Thyroid gland (tissue), 4 donors: Measurements from ENCODE around the gene SLC12A8. TPM values are rescaled to one million over a fixed set of nuclear protein-coding genes. Genes with fewer than 3 reads are reported as not detected.

Source experiments
- DNase-seq, 2 donors: peaks; one replicate each; pipeline ENCODE4 v3.0.0-alpha.2; 2019
- H3K27ac ChIP-seq, 3 donors: fragments of 200-600 bp; sonication (generic); 1 replicate in 2 of 3; 2 replicates in 1 of 3; pipeline ENCODE4 v1.5.1; 2016 to 2019; ENCODE audit warnings: mild to moderate bottlenecking in 1 of 3, moderate library complexity in 1 of 3
- H3K27me3 ChIP-seq: fragments of 200-600 bp; sonication (generic); one replicate; pipeline ENCODE4 v1.5.1; 2019
- H3K36me3 ChIP-seq, 2 donors: fragments of 200-600 bp; sonication (generic); one replicate each; pipeline ENCODE4 v1.5.1; 2016 to 2019
- H3K4me1 ChIP-seq, 2 donors: fragments of 200-600 bp; sonication (generic); one replicate each; pipeline ENCODE4 v1.5.1; 2017 to 2019
- H3K4me3 ChIP-seq, 3 donors: fragments of 200-600 bp; sonication (generic); replicated peaks in 1 of 3; 1 replicate in 2 of 3; 2 replicates in 1 of 3; pipeline ENCODE4 v1.5.1; 2016; ENCODE audit warnings: mild to moderate bottlenecking in 1 of 3
- H3K9me3 ChIP-seq: fragments of 200-600 bp; sonication (generic); one replicate; pipeline ENCODE4 v1.5.1; 2017
- POLR2A ChIP-seq, 2 donors: fragments of 450-650 bp; IDR thresholded peaks; one replicate each; pipeline ENCODE4 v1.6.1; 2017; ENCODE audit warnings: antibody characterized with exemption in 2 of 2, mild to moderate bottlenecking in 2 of 2, moderate library complexity in 1 of 2
- WGBS, 2 donors: methylation state at CpG; one replicate each; pipeline ENCODE4 v1.1.5; 2017; 5-methylcytosine and 5-hydroxymethylcytosine counted together
- intact Hi-C: fragments of 100-400 bp; cut with DNase I; formaldehyde crosslinking; loops from one replicate; pipeline ENCODE4 v1.15.1; 2023
- total RNA-seq, 4 donors: library from RNA; depleted of rRNA; stranded (reverse); fragments of >200 nt; gene quantifications; one replicate each; pipeline ENCODE4 v1.2.3, GENCODE V29; 2016
- TF ChIP-seq, protein P1 (sequence below), 6 experiments: fragments of 200-600 bp in 3 of 6; fragments of 450-650 bp in 3 of 6; sonication (generic) in 3 of 6; IDR thresholded peaks; one replicate each; pipeline ENCODE4 v1.5.1; 2016 to 2019; ENCODE audit warnings: antibody characterized with exemption in 6 of 6, mild to moderate bottlenecking in 2 of 6, inconsistent platforms in 1 of 6, moderate library complexity in 1 of 6

The SLC12A8 gene
- total RNA-seq, 4 donors from 2014 or later, result 71.2 to 136 (median 99.2) TPM

DNA sequence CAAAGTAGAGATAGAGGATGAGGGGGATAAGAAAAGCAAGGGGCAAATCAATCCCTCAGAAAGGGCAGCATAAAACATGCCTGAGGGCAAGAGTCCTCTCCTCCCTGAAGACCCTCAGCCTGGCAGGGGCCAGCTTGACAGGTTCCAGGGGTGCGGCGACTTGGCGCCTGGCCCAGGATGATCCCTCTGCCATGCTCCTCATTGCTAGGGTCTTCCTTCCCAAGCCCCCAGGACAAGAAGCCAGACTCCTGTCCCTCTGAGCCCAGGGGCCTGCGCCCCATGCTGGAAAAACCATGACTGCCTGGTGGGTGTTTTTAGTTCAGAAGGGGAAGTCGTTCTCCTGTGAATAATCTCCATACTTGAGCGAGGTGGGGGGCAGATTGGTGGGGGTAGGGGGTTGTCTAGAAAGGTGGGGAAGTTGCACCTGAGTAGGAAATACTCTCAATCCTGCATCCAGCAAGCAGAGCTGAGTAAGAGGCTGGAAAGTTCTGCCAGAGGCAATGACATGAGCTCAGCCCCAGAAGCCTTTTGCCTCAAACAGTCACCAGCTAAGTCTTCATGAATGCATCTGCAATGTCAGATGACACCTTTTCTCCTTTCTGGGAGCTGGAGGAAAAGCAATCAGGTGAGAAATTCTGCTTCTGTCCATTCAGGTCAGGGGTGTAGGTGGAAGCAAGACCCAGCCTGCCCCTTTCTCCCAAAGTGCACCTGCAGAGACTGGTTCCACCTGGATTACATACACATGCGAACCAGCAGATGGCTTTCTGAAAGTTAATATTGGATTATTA, 18.3 kb downstream of the SLC12A8 start:
- 90 to 91% methylated on average over 7 of the region's 7 CpGs for WGBS, 2 donors
- no peak for DNase-seq
- H3K36me3 ChIP-seq, result no peaks in the 10 kb centered on the region
- no peaks in the 10 kb centered on the region for H3K27me3 ChIP-seq
- no peak overlapping the region for H3K4me3 ChIP-seq
- TF ChIP-seq POLR2A (IDR thresholded peaks at IDR 0.05), result no peak
- TF ChIP-seq, protein P1, sequence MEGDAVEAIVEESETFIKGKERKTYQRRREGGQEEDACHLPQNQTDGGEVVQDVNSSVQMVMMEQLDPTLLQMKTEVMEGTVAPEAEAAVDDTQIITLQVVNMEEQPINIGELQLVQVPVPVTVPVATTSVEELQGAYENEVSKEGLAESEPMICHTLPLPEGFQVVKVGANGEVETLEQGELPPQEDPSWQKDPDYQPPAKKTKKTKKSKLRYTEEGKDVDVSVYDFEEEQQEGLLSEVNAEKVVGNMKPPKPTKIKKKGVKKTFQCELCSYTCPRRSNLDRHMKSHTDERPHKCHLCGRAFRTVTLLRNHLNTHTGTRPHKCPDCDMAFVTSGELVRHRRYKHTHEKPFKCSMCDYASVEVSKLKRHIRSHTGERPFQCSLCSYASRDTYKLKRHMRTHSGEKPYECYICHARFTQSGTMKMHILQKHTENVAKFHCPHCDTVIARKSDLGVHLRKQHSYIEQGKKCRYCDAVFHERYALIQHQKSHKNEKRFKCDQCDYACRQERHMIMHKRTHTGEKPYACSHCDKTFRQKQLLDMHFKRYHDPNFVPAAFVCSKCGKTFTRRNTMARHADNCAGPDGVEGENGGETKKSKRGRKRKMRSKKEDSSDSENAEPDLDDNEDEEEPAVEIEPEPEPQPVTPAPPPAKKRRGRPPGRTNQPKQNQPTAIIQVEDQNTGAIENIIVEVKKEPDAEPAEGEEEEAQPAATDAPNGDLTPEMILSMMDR (IDR thresholded peaks at IDR 0.05), result no peak
- H3K9me3 ChIP-seq, result no peaks in the 10 kb centered on the region
- peaks cover 0 to 4% of the 10 kb centered on the region in 2 donors for H3K4me1 ChIP-seq
- intact Hi-C loops, result no loop called here
- no peak overlapping the region for H3K27ac ChIP-seq

DNA sequence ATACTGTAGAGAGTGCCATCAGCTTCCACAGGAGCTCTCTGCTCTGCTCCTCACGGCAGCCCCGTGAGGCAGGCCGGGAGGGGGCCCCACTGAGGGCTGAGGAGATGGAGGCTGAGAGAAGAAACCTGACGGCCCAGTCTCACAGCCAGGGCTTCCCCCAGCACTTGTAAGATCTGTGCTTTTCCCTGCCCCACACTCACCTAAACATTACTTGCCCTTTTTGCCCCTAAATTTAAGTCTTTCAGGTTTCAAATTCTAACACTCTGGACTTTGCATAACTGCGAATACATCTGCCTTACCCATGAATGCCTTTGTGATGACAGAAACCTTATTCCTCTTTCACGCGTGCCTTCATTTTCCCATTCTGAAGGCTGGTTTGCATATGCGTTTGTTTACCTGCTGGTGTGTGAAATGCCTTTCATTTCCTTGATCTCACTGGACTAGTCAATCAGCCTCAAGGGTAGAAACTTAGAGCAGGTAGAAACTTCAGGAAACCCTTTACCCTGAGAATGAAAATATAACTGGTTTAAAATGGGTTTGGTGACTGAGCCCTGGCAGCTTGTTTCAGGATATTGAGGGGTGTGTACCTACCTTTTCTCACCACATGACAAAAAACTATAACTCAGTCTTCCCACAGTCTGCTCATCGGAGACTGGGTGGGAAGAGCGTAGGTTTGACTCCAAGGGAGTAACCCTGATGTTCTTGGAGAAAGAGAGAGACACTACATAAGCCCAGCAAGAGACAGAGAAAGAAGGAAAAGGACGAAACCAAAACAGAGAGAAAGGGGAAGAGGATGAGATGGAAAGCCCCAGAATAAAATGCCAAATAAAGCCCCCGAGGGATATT, 20.1 kb downstream of the SLC12A8 start:
- Histone ChIP-seq H3K36me3 (no peaks in the 10 kb centered on the region), H3K27me3 (no peaks in the 10 kb centered on the region), H3K9me3 (no peaks in the 10 kb centered on the region), H3K4me3 (no peak overlapping the region), H3K27ac (no peak overlapping the region), H3K4me1 (peaks cover 0 to 4% of the 10 kb centered on the region in 2 donors)
- 81 to 86% methylated on average over 12 of the region's 12 CpGs for WGBS, 2 donors
- no peak for DNase-seq
- intact Hi-C loops, result no loop called here
- TF ChIP-seq POLR2A (IDR thresholded peaks at IDR 0.05), result no peak
- TF ChIP-seq, protein P1 (IDR thresholded peaks at IDR 0.05), result no peak

DNA sequence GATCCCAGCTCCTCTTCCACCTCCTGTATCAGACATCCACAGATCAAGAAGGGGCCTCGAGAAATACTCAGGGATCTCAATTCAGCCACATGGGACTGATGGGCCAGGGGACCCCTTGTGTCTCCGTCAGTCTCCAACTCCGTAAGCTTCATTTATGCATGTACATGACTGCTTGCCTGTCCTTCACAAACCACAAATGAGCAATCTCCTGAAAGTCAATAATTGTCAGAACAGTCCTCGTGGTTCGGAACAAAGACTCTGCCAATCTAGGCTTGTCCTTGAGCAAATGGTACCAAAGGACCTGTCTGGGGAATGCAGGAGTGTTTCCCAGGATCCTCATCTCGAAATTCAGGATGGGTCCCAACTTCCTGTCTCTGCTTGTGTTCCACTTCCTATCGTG, 20.8 kb downstream of the SLC12A8 start:
- Histone ChIP-seq H3K27me3 (no peaks in the 10 kb centered on the region), H3K36me3 (no peaks in the 10 kb centered on the region), H3K4me1 (peaks cover 0 to 1% of the 10 kb centered on the region in 2 donors), H3K4me3 (no peak overlapping the region), H3K9me3 (no peaks in the 10 kb centered on the region), H3K27ac (no peak overlapping the region)
- no peak for DNase-seq
- no peak for TF ChIP-seq POLR2A (IDR thresholded peaks at IDR 0.05)
- TF ChIP-seq, protein P1 (IDR thresholded peaks at IDR 0.05), result no peak
- 85 to 88% methylated on average over 7 of the region's 7 CpGs for WGBS, 2 donors
- intact Hi-C loops, result no loop called here

DNA sequence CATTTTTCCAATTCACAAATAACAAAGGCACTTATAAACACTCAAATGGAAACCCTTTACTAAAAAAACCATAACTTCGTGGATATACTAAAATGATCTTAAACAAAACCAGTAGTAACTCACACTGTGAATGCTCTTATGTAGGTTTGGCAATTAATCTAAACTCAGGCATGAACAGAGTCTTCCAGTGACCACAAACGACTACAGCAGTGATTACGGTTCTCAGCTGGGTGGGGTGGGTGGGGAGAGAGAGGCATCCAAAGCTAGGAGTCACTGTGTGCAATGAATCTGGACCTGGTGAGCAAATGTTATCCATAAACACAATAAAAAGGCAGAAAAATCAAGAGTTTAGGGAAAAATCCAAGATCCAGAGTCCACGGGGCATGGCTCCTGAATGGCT, 21.3 kb downstream of the SLC12A8 start:
- Histone ChIP-seq H3K27me3 (no peaks in the 10 kb centered on the region), H3K4me3 (no peak overlapping the region), H3K9me3 (no peaks in the 10 kb centered on the region), H3K27ac (no peak overlapping the region), H3K36me3 (no peaks in the 10 kb centered on the region), H3K4me1 (peaks cover 3 to 6% of the 10 kb centered on the region in 2 donors)
- DNase-seq, result no peak
- intact Hi-C loops, result no loop called here
- TF ChIP-seq, protein P1 (IDR thresholded peaks at IDR 0.05), result no peak
- TF ChIP-seq POLR2A (IDR thresholded peaks at IDR 0.05), result no peak
- WGBS, 2 donors, result 82 to 87% methylated on average over 4 of the region's 4 CpGs

DNA sequence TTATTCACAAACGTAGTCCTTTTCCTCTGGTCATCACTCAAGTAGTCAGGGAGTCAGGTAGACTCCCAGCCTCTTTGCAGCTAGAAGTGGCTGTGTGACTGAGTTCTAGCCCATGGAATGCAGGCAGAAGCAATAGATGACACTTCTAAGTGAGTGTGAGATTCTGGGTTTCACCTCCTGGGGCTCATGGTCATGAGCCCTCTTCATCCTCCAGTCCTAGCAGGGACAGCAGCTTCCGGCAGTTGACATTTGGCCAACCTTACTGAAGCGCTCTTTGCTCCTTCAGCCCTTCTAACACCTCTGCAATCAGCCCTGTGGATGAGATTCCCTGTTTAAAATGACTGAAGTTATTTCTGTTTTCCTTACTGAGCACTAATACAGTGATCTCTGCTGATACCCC, 21.8 kb downstream of the SLC12A8 start:
- Histone ChIP-seq H3K27ac (no peak overlapping the region), H3K4me1 (peaks cover 5 to 10% of the 10 kb centered on the region in 2 donors), H3K4me3 (no peak overlapping the region), H3K27me3 (no peaks in the 10 kb centered on the region), H3K9me3 (no peaks in the 10 kb centered on the region), H3K36me3 (no peaks in the 10 kb centered on the region)
- WGBS, 2 donors, result 72 to 79% methylated on average over 3 of the region's 3 CpGs
- DNase-seq, result no peak
- TF ChIP-seq, protein P1 (IDR thresholded peaks at IDR 0.05), result no peak
- TF ChIP-seq POLR2A (IDR thresholded peaks at IDR 0.05), result no peak
- intact Hi-C loops, result no loop called here
